Suppressor macrophage treated with lipopolysaccharide for 4 hours (primary cell): ENCODE results near the gene OR2G6.

ENCODE experiments used
- DNase-seq: peaks from one replicate; pipeline ENCODE4 v3.0.0-alpha.2; 2020

OR2G6 gene

GRCh38 chr1:248576260-248576980 is 68.5 kb downstream of the OR2G6 start:
- DNase-seq: peak; percentile 69
